ENCODE measurements around the gene CERCAM. TPM values are rescaled to one million over a fixed set of nuclear protein-coding genes. Genes with fewer than 3 reads are reported as not detected.

CERCAM gene
- total RNA-seq, 1 experiment from 2014 or later, result 15.5 TPM

DNA sequence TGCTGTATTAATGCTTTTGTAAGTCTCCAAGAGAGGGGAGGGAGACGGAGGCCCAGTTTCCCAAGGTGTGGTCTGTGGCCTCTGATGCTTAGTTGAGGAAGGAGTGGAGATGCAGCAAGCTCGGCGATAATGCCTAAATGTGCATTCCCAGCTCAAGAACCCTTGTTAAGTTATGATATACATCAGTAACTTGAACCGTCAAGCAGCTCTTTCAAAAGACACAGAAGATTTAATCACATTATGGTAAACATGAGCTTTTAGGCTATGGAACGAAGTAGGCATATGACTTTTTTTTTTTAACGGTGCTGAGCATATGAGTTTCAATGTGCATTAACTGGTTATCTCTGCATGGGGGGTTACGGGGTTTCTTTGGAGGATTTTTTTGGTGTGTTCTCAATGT, 61.5 kb downstream of the CERCAM start:
- H3K4me3 ChIP-seq (ENCODE audit: insufficient read depth, low read depth, low read length), result no peak overlapping the region
- peaks cover 7% of the 10 kb centered on the region for H3K36me3 ChIP-seq (replicated peaks; ENCODE audit: control insufficient read depth, insufficient read depth, low read length)
- H3K27me3 ChIP-seq (ENCODE audit: control insufficient read depth, insufficient read depth, low read length), result no peaks in the 10 kb centered on the region
- DNase-seq, result no peak

DNA sequence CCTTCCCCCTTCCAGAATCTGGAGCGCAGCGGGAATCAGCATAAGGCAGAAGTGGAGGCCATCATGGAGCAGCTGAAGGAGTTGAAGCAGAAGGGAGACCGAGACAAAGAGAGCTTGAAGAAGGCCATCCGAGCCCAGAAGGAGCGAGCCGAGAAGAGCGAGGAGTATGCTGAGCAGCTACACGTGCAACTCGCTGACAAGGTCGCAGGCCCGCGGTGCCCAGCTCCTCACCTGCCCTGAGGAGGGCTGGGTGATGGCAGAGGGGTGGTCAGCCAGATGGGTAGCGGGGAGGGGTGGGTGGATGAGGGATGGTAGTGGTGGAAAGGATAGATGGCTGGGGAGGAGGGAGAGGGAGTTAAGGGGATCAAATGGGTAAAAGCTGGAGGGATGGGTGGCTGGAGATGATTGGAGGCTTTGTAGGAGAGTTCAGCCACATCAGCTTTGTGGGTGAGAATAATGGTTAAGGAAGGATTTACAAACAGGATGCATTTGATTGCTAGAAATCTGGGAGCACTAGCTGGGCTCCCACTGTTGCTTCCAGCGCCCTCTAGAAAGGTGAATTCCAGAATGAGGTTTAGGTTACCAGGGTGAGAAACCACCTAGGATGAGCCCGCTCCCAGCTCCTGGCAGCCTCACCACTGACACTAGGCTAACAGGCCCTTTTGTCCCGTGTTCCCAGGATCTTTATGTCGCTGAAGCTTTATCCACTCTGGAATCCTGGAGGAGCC, 64.2 kb downstream of the CERCAM start:
- Histone ChIP-seq H3K27me3 (ENCODE audit: control insufficient read depth, insufficient read depth, low read length) (no peaks in the 10 kb centered on the region), H3K36me3 (replicated peaks; ENCODE audit: control insufficient read depth, insufficient read depth, low read length) (peaks cover 7% of the 10 kb centered on the region), H3K4me3 (ENCODE audit: insufficient read depth, low read depth, low read length) (no peak overlapping the region)
- DNase-seq, result peak; percentile 65

GRCh38 chr9:128485414-128485855, 64.8 kb downstream of the CERCAM start:
- Histone ChIP-seq H3K27me3 (ENCODE audit: control insufficient read depth, insufficient read depth, low read length) (no peaks in the 10 kb centered on the region), H3K4me3 (ENCODE audit: insufficient read depth, low read depth, low read length) (no peak overlapping the region), H3K36me3 (replicated peaks; ENCODE audit: control insufficient read depth, insufficient read depth, low read length) (peaks cover 7% of the 10 kb centered on the region)
- DNase-seq, result peak; percentile 62

DNA sequence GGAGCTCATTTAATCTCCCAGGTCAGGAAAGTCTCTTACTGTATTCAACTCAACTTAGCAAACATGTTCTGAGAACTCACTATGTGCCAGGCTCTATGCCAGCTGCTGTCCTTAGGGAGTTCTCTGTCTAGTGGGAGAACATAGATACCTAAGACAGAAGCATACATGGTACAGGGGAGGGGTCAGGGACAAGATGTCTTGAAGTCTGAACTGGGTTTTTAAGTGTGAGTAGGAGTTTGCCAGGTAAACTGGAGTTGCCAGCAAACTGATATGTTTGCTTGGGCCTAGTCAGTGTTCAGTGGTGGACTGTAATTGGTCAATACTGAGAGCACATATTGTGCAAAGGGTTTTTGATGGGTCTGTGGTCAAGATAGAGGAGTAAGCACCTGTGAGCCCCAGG, 65.5 kb downstream of the CERCAM start:
- Histone ChIP-seq H3K4me3 (ENCODE audit: insufficient read depth, low read depth, low read length) (no peak overlapping the region), H3K36me3 (replicated peaks; ENCODE audit: control insufficient read depth, insufficient read depth, low read length) (peaks cover 7% of the 10 kb centered on the region), H3K27me3 (ENCODE audit: control insufficient read depth, insufficient read depth, low read length) (no peaks in the 10 kb centered on the region)
- no peak for DNase-seq

Other genes starting within 250 kb of the CERCAM start
- 36.8 and 41.0 TPM in 2 replicates for gene CIZ1, start 229.3 kb upstream of the CERCAM start, total RNA-seq (2014; rRNA removed; shearing (Covaris generic))
- 16.9 and 35.0 TPM in 2 replicates for gene DNM1, start 217.5 kb upstream of the CERCAM start, total RNA-seq (2014; rRNA removed; shearing (Covaris generic))
- 34.4 and 48.7 TPM in 2 replicates for gene GOLGA2, start 144.8 kb upstream of the CERCAM start, total RNA-seq (2014; rRNA removed; shearing (Covaris generic))
- 36.3 and 53.3 TPM in 2 replicates for gene SWI5, start 144.6 kb upstream of the CERCAM start, total RNA-seq (2014; rRNA removed; shearing (Covaris generic))
- gene TRUB2, start 98.4 kb upstream of the CERCAM start, total RNA-seq (2014; rRNA removed; shearing (Covaris generic)), result 35.5 and 51.9 TPM in 2 replicates
- gene COQ4, start 98.0 kb upstream of the CERCAM start, total RNA-seq (2014; rRNA removed; shearing (Covaris generic)), result 45.9 and 55.3 TPM in 2 replicates
- gene SLC27A4, start 80.3 kb upstream of the CERCAM start, total RNA-seq (2014; rRNA removed; shearing (Covaris generic)), result 26.2 and 39.0 TPM in 2 replicates
- gene URM1, start 49.5 kb upstream of the CERCAM start, total RNA-seq (2014; rRNA removed; shearing (Covaris generic)), result 74.3 and 99.6 TPM in 2 replicates
- 12.0 and 15.8 TPM in 2 replicates for gene ODF2, start 35.1 kb downstream of the CERCAM start, total RNA-seq (2014; rRNA removed; shearing (Covaris generic))
- 21.2 and 24.5 TPM in 2 replicates for gene GLE1, start 83.9 kb downstream of the CERCAM start, total RNA-seq (2014; rRNA removed; shearing (Covaris generic))
- 124 and 132 TPM in 2 replicates for gene SPTAN1, start 131.7 kb downstream of the CERCAM start, total RNA-seq (2014; rRNA removed; shearing (Covaris generic))
- 82.3 and 113 TPM in 2 replicates for gene DYNC2I2, start 236.0 kb downstream of the CERCAM start, total RNA-seq (2014; rRNA removed; shearing (Covaris generic))

Data from H7 (cell line).